ENCODE data around the gene FAM89B. TPM values are rescaled to one million over a fixed set of nuclear protein-coding genes. Genes with fewer than 3 reads are reported as not detected.

The FAM89B gene
- total and polyA plus RNA-seq, 2 donors (not counting 1 experiment from before 2014, with no cell fraction given): 17.5 to 18.2 TPM

GRCh38 chr11:65559951-65560537 lies 12.3 kb upstream of the FAM89B start:
- Histone ChIP-seq H3K36me3 (ENCODE audit: control insufficient read depth, insufficient read depth, low read length) (no peaks in the 10 kb centered on the region), H3K4me3 (replicated peaks in 1 of 4; ENCODE audit: control extremely low read depth in 1 of 4, insufficient read depth in 1 of 4, low read depth in 3 of 4, low read length in 4 of 4) (no peak overlapping the region), H3K4me2 (ENCODE audit: extremely low read depth, insufficient read depth, low read length) (peak overlapping the region; percentile 8), H3K79me2 (ENCODE audit: control insufficient read depth, insufficient read depth, low read length) (peaks cover 13% of the 10 kb centered on the region), H4K20me1 (ENCODE audit: control insufficient read depth, extremely low read depth, insufficient read depth, low read length) (no peaks in the 10 kb centered on the region), H3K4me1 (ENCODE audit: control insufficient read depth, extremely low read depth, insufficient read depth, low read length) (peaks cover 38% of the 10 kb centered on the region), H2AFZ (ENCODE audit: low read length) (no peak overlapping the region), H3K27ac (ENCODE audit: insufficient read depth, low read length) (peak overlapping the region; percentile 56), H3K27me3 (ENCODE audit: control insufficient read depth, insufficient read depth, low read length) (no peaks in the 10 kb centered on the region), H3K9ac (ENCODE audit: insufficient read depth, low read length) (no peak overlapping the region), H3K9me3 (ENCODE audit: control insufficient read depth, insufficient read depth, low read depth, low read length) (no peaks in the 10 kb centered on the region)
- TF ChIP-seq CTCF (conservative IDR thresholded peaks at IDR 0.05 in 1 of 2, IDR thresholded peaks at IDR 0.05 in 1 of 2; ENCODE audit: low read depth in 1 of 2, low read length in 2 of 2): no peak
- no peak for TF ChIP-seq EZH2 (IDR thresholded peaks at IDR 0.05; ENCODE audit: low read length, missing control alignments)
- DNase-seq (ENCODE audit: low read depth in 2 of 2): peak; percentile 38 to 62

GRCh38 chr11:65560555-65561418 lies 11.6 kb upstream of the FAM89B start:
- Histone ChIP-seq H4K20me1 (ENCODE audit: control insufficient read depth, extremely low read depth, insufficient read depth, low read length) (no peaks in the 10 kb centered on the region), H3K4me3 (replicated peaks in 1 of 4; ENCODE audit: control extremely low read depth in 1 of 4, insufficient read depth in 1 of 4, low read depth in 3 of 4, low read length in 4 of 4) (no peak overlapping the region), H3K27me3 (ENCODE audit: control insufficient read depth, insufficient read depth, low read length) (no peaks in the 10 kb centered on the region), H2AFZ (ENCODE audit: low read length) (peak overlapping the region; percentile 57), H3K9me3 (ENCODE audit: control insufficient read depth, insufficient read depth, low read depth, low read length) (no peaks in the 10 kb centered on the region), H3K36me3 (ENCODE audit: control insufficient read depth, insufficient read depth, low read length) (no peaks in the 10 kb centered on the region), H3K4me2 (ENCODE audit: extremely low read depth, insufficient read depth, low read length) (peak overlapping the region; percentile 60), H3K27ac (ENCODE audit: insufficient read depth, low read length) (peak overlapping the region; percentile 33), H3K9ac (ENCODE audit: insufficient read depth, low read length) (no peak overlapping the region), H3K4me1 (ENCODE audit: control insufficient read depth, extremely low read depth, insufficient read depth, low read length) (peaks cover 33% of the 10 kb centered on the region), H3K79me2 (ENCODE audit: control insufficient read depth, insufficient read depth, low read length) (peaks cover 13% of the 10 kb centered on the region)
- TF ChIP-seq CTCF (conservative IDR thresholded peaks at IDR 0.05 in 1 of 2, IDR thresholded peaks at IDR 0.05 in 1 of 2; ENCODE audit: low read depth in 1 of 2, low read length in 2 of 2): no peak
- TF ChIP-seq EZH2 (IDR thresholded peaks at IDR 0.05; ENCODE audit: low read length, missing control alignments): no peak
- DNase-seq (ENCODE audit: low read depth in 2 of 2): peak; percentile 44 to 87

- no peaks in the 10 kb centered on the region for H3K36me3 ChIP-seq (ENCODE audit: control insufficient read depth, insufficient read depth, low read length)
- no peak for DNase-seq (ENCODE audit: low read depth in 2 of 2)
- H3K27me3 ChIP-seq (ENCODE audit: control insufficient read depth, insufficient read depth, low read length): no peaks in the 10 kb centered on the region
- peaks cover 27% of the 10 kb centered on the region for H3K4me1 ChIP-seq (ENCODE audit: control insufficient read depth, extremely low read depth, insufficient read depth, low read length)
- no peaks in the 10 kb centered on the region for H4K20me1 ChIP-seq (ENCODE audit: control insufficient read depth, extremely low read depth, insufficient read depth, low read length)
- no peaks in the 10 kb centered on the region for H3K9me3 ChIP-seq (ENCODE audit: control insufficient read depth, insufficient read depth, low read depth, low read length)
- H3K79me2 ChIP-seq (ENCODE audit: control insufficient read depth, insufficient read depth, low read length): peaks cover 6% of the 10 kb centered on the region
- no peak overlapping the region for H3K9ac ChIP-seq (ENCODE audit: insufficient read depth, low read length)
- TF ChIP-seq EZH2 (IDR thresholded peaks at IDR 0.05; ENCODE audit: low read length, missing control alignments) (no peak), CTCF (conservative IDR thresholded peaks at IDR 0.05 in 1 of 2, IDR thresholded peaks at IDR 0.05 in 1 of 2; ENCODE audit: low read depth in 1 of 2, low read length in 2 of 2) (no peak)
- no peak overlapping the region for H2AFZ ChIP-seq (ENCODE audit: low read length)
- H3K4me2 ChIP-seq (ENCODE audit: extremely low read depth, insufficient read depth, low read length): no peak overlapping the region
- H3K4me3 ChIP-seq (replicated peaks in 1 of 4; ENCODE audit: control extremely low read depth in 1 of 4, insufficient read depth in 1 of 4, low read depth in 3 of 4, low read length in 4 of 4): no peak overlapping the region
- H3K27ac ChIP-seq (ENCODE audit: insufficient read depth, low read length): no peak overlapping the region
Measured at GRCh38 chr11:65562020-65562419, 10.3 kb upstream of the FAM89B start.

All from fibroblast of lung (primary cell).